Measurements from ENCODE around the gene ADAMTS18. TPM values are rescaled to one million over a fixed set of nuclear protein-coding genes. Genes with fewer than 3 reads are reported as not detected.

The ADAMTS18 gene
- total RNA-seq, 1 experiment from 2014 or later = not detected

- DNase-seq (ENCODE audit: low read depth, low spot score) = no peak
- no TSS peak for BruUV-seq (replicated peaks)
- CTCF ChIA-PET = no interaction called here
Measured at GRCh38 chr16:77364770-77365169, 70.1 kb downstream of the ADAMTS18 start.

More at GRCh38 chr16:77364770-77365169, 70.1 kb downstream of the ADAMTS18 start:
- RAD21 ChIA-PET (ENCODE audit: low non-redundant PET in 1 of 2, low total read pairs in 2 of 2, uncharacterized antibody in 2 of 2, unreplicated experiment in 2 of 2) = no interaction called here
- Histone ChIP-seq H3K4me2 (ENCODE audit: low read length) (no peak overlapping the region), H3K4me1 (ENCODE audit: control insufficient read depth in 1 of 2, insufficient read depth in 2 of 2, low read length in 2 of 2) (no peaks in the 10 kb centered on the region), H3K9me2 (ENCODE audit: insufficient read depth) (no peaks in the 10 kb centered on the region), H3K79me2 (ENCODE audit: insufficient read depth, low read length) (no peaks in the 10 kb centered on the region), H3K27me3 (ENCODE audit: insufficient read depth, low read length) (peaks cover 24% of the 10 kb centered on the region), H3K9me3 (ENCODE audit: control insufficient read depth in 1 of 2, insufficient read depth in 1 of 2, low read depth in 1 of 2, low read length in 2 of 2) (no peaks in the 10 kb centered on the region), H3K4me3 (replicated peaks in 1 of 2; ENCODE audit: low read depth in 1 of 2, low read length in 2 of 2) (no peak overlapping the region), H3K36me3 (ENCODE audit: control insufficient read depth in 1 of 2, insufficient read depth in 2 of 2, low read length in 2 of 2) (no peaks in the 10 kb centered on the region), H3K27ac (ENCODE audit: low read depth, low read length) (no peak overlapping the region), H2AFZ (ENCODE audit: low read depth, low read length, poor library complexity, severe bottlenecking) (no peak overlapping the region), H3K9ac (ENCODE audit: low read length) (no peak overlapping the region), H4K20me1 (ENCODE audit: insufficient read depth) (no peaks in the 10 kb centered on the region)
- POLR2A ChIA-PET = no interaction called here
- TF ChIP-seq EGR1 (IDR thresholded peaks at IDR 0.05; ENCODE audit: low read depth) = no peak
- no peak for TF ChIP-seq EZH2phosphoT487 (IDR thresholded peaks at IDR 0.05; ENCODE audit: borderline replicate concordance)
- TF ChIP-seq CBX3 (IDR thresholded peaks at IDR 0.05; ENCODE audit: low read depth) = no peak
- no peak for TF ChIP-seq JUND (IDR thresholded peaks at IDR 0.05)
- no peak for TF ChIP-seq POLR2AphosphoS5 (IDR thresholded peaks at IDR 0.05; ENCODE audit: low read depth, low read length)
- TF ChIP-seq REST (IDR thresholded peaks at IDR 0.05; ENCODE audit: low read depth) = no peak
- TF ChIP-seq FOSL1 (IDR thresholded peaks at IDR 0.05; ENCODE audit: low read depth) = no peak
- no peak for TF ChIP-seq CEBPB (IDR thresholded peaks at IDR 0.05; ENCODE audit: low read depth)
- TF ChIP-seq ZFX (IDR thresholded peaks at IDR 0.05) = no peak
- TF ChIP-seq YY1 (IDR thresholded peaks at IDR 0.05; ENCODE audit: extremely low read depth, insufficient replicate concordance, low read depth, low read length) = no peak
- TF ChIP-seq ZNF274 (IDR thresholded peaks at IDR 0.05; ENCODE audit: low read depth, low read length) = no peak
- no peak for TF ChIP-seq RAD21 (IDR thresholded peaks at IDR 0.05; ENCODE audit: low read depth)
- intact Hi-C loops (cut with micrococcal nuclease) = no loop called here
- ATAC-seq = no peak
